Central memory CD8-positive, alpha-beta T cell (primary cell): ENCODE measurements around the gene OR6Y1.

Experiments
- ATAC-seq: fragments of 150-1000 bp; cut with Tn5 transposase; replicated peaks from 2 replicates; pipeline ENCODE4 v1.10.0; 2022; ENCODE audit warnings: mild to moderate bottlenecking, moderate FRiP score, moderate number of reproducible peaks; ENCODE audit not compliant: poor library complexity, severe bottlenecking; ENCODE audit errors: extremely low read depth
- DNase-seq, 2 donors: peaks; one replicate each; pipeline ENCODE4 v3.0.0; 2021; ENCODE audit warnings: low spot score in 2 of 2
- H3K27ac Mint-ChIP-seq: one replicate; pipeline ENCODE4 v1.8.0; 2022; ENCODE audit warnings: low read depth, mild to moderate bottlenecking, moderate library complexity, mixed read lengths
- H3K27me3 Mint-ChIP-seq: one replicate; pipeline ENCODE4 v1.8.0; 2022; ENCODE audit warnings: mixed read lengths
- H3K36me3 Mint-ChIP-seq: one replicate; pipeline ENCODE4 v1.8.0; 2022; ENCODE audit warnings: mild to moderate bottlenecking, moderate library complexity, mixed read lengths; ENCODE audit not compliant: insufficient read depth
- H3K4me1 Mint-ChIP-seq: one replicate; pipeline ENCODE4 v1.8.0; 2022; ENCODE audit warnings: mixed read lengths
- H3K4me3 Mint-ChIP-seq: one replicate; pipeline ENCODE4 v1.8.0; 2022; ENCODE audit warnings: mild to moderate bottlenecking, moderate library complexity, mixed read lengths
- H3K9me3 Mint-ChIP-seq: one replicate; pipeline ENCODE4 v1.8.0; 2022; ENCODE audit warnings: mixed read lengths

Gene OR6Y1, protein sequence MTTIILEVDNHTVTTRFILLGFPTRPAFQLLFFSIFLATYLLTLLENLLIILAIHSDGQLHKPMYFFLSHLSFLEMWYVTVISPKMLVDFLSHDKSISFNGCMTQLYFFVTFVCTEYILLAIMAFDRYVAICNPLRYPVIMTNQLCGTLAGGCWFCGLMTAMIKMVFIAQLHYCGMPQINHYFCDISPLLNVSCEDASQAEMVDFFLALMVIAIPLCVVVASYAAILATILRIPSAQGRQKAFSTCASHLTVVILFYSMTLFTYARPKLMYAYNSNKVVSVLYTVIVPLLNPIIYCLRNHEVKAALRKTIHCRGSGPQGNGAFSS

DNA sequence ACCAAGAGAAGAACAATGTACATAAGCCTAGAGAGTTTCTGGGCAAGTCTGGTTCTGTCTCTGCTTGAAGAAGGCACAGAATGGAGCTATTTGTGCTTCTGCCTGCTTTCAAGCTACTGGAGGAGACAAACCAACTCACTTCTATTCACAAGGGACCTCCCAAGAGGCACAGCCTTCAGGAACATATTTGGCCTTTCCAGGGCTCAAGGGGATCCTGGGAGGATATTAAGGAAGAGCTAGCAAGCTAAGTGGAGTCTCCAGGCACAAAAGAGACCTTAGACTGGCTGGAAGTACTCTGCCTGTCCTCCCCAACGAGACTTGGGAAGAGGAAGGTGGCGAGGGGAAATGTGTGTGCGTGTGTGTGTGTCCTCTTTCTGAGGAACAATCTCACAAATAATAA, at the start of gene OR6Y1:
Gene OR6Y1 (minus strand): TSS at position 54 of the 400 bp plus-strand sequence. CDS start 6,300 bp downstream, outside the sequence.
- ATAC-seq (no peak), DNase-seq (no peak)
- Mint-ChIP-seq H3K36me3 (no peaks in the 10 kb centered on the region), H3K4me3 (no peak within 1 kb of the TSS), H3K9me3 (no peaks in the 10 kb centered on the region), H3K27me3 (peaks cover 50% of the 10 kb centered on the region), H3K27ac (no peak within 1 kb of the TSS), H3K4me1 (no peaks in the 10 kb centered on the region)

DNA sequence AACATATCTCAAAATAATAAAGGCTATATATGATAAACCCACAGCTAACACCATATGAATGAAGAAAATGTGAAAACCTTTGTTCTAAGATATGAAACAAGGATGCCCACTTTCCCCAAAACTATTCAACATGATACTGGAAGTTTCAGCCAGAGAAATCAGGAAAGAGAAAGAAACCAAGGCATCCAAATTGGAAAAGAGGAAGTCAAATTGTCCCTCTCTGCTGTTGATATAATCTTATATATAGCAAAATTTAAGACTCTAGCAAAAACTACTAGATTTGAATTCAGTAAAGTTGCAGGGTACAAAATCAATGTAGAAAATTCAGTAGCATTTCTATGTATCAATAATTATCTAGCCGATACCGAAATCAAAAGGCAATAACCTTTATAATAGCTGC, 46.5 kb upstream of the OR6Y1 start:
- DNase-seq (no peak), ATAC-seq (no peak)
- Mint-ChIP-seq H3K4me3 (no peak overlapping the region), H3K36me3 (peaks cover 1% of the 10 kb centered on the region), H3K9me3 (peaks cover 27% of the 10 kb centered on the region), H3K27ac (no peak overlapping the region), H3K27me3 (peaks cover 22% of the 10 kb centered on the region), H3K4me1 (peaks cover 12% of the 10 kb centered on the region)

DNA sequence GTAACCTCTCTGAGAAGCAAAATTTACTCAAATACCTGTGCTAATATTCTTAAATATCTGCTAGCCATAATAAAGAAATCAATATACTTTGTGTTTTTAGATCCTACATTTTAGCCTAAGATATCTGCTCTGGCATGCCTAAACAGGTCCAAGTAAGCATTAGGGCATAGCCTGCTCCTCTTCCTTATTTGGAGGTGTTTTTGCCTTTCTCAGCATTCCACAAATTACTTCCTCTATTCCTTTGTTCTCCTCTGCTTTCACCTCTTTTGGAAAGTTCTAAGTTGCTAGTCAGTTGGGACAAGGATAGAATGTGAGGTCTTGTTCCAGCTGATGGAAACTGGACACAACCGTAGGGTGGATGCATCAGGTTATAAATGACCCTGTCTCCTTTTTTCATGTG, 32.7 kb upstream of the OR6Y1 start:
- ATAC-seq (no peak), DNase-seq (no peak)
- Mint-ChIP-seq H3K27ac (no peak overlapping the region), H3K4me1 (no peaks in the 10 kb centered on the region), H3K9me3 (no peaks in the 10 kb centered on the region), H3K4me3 (no peak overlapping the region), H3K27me3 (peaks cover 43% of the 10 kb centered on the region), H3K36me3 (no peaks in the 10 kb centered on the region)

DNA sequence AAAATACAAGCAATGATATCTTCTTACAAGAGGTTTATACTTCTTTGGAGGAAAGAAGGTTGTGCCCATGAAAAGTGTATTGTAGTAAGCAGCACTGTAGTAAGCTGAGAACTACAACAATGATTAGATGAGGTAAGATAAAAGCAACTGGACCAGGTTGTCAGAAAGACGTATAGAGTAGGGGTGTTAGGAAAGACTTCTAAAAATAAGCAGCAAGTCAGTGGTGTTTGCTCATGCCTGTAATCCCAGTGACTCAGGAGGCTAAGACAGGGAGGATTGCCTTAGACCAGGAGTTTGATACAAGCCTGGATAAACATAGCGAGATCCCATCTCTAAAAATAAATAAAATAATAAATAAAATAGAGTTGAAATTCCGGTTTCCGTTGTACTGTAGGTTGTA, 29.8 kb upstream of the OR6Y1 start:
- DNase-seq, result no peak
- Mint-ChIP-seq H3K9me3 (no peaks in the 10 kb centered on the region), H3K4me1 (no peaks in the 10 kb centered on the region), H3K27me3 (peaks cover 49% of the 10 kb centered on the region), H3K36me3 (no peaks in the 10 kb centered on the region), H3K27ac (no peak overlapping the region), H3K4me3 (no peak overlapping the region)
- no peak for ATAC-seq

DNA sequence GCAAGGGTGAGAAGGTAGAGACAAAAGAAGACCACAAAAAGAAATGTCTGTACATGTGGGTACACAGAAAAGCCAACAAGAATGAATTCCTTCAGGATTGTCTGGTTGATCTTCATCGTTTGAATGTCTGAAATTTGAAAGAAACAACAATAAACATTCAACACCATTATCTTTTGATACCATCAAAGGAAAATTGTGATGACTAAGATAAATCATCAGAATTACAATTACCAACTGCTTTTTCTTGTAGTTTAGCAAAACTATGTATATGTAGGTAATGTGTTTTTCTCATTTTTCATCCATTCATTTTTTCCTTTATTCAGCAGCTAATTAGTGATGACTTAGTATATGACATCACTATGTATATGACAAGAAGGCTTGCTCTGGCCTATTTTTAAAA, 25.5 kb upstream of the OR6Y1 start, which contains the start of gene OR10X1:
Gene OR10X1 (minus strand): TSS at position 167 of the 400 bp plus-strand sequence. CDS start 0 bp downstream, at position 167.
- DNase-seq (no peak), ATAC-seq (no peak)
- Mint-ChIP-seq H3K4me1 (no peaks in the 10 kb centered on the region), H3K4me3 (no peak within 1 kb of the TSS), H3K27me3 (peaks cover 60% of the 10 kb centered on the region), H3K36me3 (no peaks in the 10 kb centered on the region), H3K9me3 (no peaks in the 10 kb centered on the region), H3K27ac (no peak within 1 kb of the TSS)

DNA sequence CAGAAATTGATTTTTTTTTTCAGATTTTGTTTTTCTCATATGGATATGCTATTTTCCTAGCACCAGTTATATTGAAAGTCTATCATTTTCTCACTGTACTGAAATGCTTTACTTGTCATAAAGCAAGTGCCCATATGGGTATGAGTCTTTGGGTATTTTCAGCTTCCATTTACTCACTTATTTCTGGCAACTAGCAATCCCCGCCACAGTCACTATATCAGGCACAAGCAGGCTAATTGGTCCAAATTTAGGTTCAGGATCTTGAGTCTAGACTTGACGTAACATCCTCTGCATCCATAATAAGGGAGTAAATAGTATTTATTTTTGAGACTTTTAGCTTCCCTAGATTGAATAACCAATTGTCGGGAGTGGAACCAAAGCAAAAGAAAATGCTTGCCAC, 23.4 kb upstream of the OR6Y1 start:
- H3K27me3 Mint-ChIP-seq, result peaks cover 54% of the 10 kb centered on the region
- DNase-seq (no peak), ATAC-seq (no peak)
- no peaks in the 10 kb centered on the region for H3K4me1 Mint-ChIP-seq
- H3K4me3 Mint-ChIP-seq, result no peak overlapping the region
- H3K36me3 Mint-ChIP-seq, result no peaks in the 10 kb centered on the region
- H3K9me3 Mint-ChIP-seq, result no peaks in the 10 kb centered on the region
- H3K27ac Mint-ChIP-seq, result no peak overlapping the region

DNA sequence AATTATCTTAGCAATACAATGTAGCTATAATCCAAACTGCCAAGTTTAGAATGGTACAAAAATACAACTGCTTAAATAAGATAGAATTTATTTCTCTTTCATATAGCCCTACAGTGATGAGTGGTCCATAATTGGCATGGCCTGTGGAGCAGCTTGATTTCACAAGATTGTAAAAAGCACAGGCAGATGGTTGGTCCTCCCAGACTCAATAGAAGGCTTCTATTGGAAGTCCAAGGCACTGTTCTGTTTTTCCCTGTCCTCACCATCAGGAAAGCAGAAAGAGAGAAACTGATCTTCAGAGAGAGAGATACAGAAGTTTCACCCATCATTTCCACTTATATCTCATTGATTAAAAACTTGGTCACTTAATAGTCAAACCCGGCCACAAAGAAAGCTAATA, 18.0 kb upstream of the OR6Y1 start:
- Mint-ChIP-seq H3K27ac (no peak overlapping the region), H3K4me3 (no peak overlapping the region), H3K9me3 (no peaks in the 10 kb centered on the region), H3K36me3 (no peaks in the 10 kb centered on the region), H3K4me1 (no peaks in the 10 kb centered on the region), H3K27me3 (peaks cover 48% of the 10 kb centered on the region)
- DNase-seq (no peak), ATAC-seq (no peak)

DNA sequence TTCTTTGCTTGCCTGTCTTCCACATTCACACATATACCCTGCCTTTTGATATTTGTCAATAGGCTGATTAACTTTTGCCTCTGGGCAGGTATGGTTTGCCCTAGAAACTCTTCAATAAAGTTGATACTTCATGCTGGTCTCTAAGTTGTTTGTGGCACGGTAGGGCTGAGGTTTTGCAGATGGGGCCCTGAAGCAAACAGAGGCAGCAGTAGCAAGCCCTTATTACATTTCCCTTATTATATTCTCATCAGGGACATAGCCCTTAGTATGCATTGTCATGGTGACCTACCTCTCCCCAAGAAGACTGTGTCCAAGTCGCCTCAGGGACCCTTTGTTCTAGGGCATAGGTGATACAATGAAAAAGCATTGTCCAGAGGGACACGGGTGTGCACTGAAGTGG, 16.3 kb upstream of the OR6Y1 start, which contains the start of gene OR6P1:
Gene OR6P1 (minus strand): TSS at position 101 of the 400 bp plus-strand sequence. CDS start 6,976 bp downstream, outside the sequence.
- no peak within 1 kb of the TSS for H3K4me3 Mint-ChIP-seq
- DNase-seq, result no peak
- H3K27ac Mint-ChIP-seq, result no peak within 1 kb of the TSS
- peaks cover 55% of the 10 kb centered on the region for H3K27me3 Mint-ChIP-seq
- H3K36me3 Mint-ChIP-seq, result no peaks in the 10 kb centered on the region
- no peaks in the 10 kb centered on the region for H3K9me3 Mint-ChIP-seq
- ATAC-seq, result no peak
- H3K4me1 Mint-ChIP-seq, result no peaks in the 10 kb centered on the region

DNA sequence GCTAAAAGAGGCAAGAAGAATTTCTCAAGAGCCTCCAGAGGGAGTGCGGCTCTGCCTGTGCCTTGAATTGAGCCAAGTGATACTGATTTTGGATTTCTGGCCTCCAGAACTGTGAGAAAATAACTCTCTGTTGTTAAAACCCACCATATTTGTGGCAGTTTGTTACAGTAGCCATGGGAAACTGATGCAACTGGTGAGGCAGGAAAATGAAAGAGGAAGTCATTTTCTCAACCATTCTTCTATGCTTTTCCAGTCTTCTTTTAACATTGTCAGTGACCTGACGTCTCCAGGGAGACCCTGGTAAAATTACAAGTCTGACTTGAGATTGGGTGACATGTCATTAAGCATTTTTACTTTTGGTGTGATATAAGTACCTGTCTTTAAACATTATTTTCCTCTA, 10.4 kb upstream of the OR6Y1 start:
- Mint-ChIP-seq H3K9me3 (no peaks in the 10 kb centered on the region), H3K4me1 (no peaks in the 10 kb centered on the region), H3K27ac (no peak overlapping the region), H3K27me3 (peaks cover 70% of the 10 kb centered on the region), H3K4me3 (no peak overlapping the region), H3K36me3 (no peaks in the 10 kb centered on the region)
- no peak for DNase-seq
- no peak for ATAC-seq

DNA sequence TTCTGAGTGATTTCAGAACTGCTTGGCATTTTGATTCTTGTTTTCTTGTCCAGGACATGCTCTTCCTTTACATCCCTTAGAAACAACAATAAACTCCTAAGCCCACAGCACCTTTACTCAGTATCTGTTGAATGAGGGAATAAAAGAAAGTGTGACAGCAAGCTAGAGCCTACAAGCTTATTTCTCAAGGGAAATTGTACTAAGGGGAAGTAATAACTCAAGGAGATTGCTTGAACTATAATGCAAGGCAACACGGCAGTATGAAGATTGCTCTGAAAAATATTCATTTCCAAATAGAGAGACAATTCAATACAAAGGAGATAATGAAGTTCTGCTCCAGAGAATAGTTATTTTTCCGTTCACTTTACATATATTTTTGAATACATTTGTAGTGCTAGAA, 9.6 kb upstream of the OR6Y1 start:
- no peak overlapping the region for H3K4me3 Mint-ChIP-seq
- no peaks in the 10 kb centered on the region for H3K4me1 Mint-ChIP-seq
- peaks cover 76% of the 10 kb centered on the region for H3K27me3 Mint-ChIP-seq
- no peaks in the 10 kb centered on the region for H3K9me3 Mint-ChIP-seq
- ATAC-seq (no peak), DNase-seq (no peak)
- no peaks in the 10 kb centered on the region for H3K36me3 Mint-ChIP-seq
- H3K27ac Mint-ChIP-seq, result no peak overlapping the region

DNA sequence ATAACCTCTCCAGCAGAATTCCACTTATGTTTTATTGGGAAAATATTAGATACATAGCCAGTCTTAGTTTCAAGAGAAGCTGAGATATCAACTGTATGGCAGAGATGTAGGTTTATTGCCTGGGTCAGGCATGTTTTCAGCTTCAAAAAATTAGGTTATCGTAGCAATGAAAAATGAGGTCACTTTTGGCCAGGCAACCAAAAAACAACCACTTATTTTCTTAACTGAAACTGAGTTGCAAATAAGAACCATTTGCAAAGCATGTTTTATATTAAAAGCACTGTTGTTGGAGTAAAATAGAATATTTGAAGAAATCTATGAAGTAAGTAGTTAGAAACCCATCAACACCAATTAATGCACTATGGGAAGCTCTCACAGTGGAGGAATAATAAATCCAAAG, 5.5 kb upstream of the OR6Y1 start:
- no peak for ATAC-seq
- H3K27me3 Mint-ChIP-seq, result peaks cover 65% of the 10 kb centered on the region
- H3K9me3 Mint-ChIP-seq, result no peaks in the 10 kb centered on the region
- H3K27ac Mint-ChIP-seq, result no peak overlapping the region
- H3K4me1 Mint-ChIP-seq, result no peaks in the 10 kb centered on the region
- no peak overlapping the region for H3K4me3 Mint-ChIP-seq
- DNase-seq, result no peak
- no peaks in the 10 kb centered on the region for H3K36me3 Mint-ChIP-seq

DNA sequence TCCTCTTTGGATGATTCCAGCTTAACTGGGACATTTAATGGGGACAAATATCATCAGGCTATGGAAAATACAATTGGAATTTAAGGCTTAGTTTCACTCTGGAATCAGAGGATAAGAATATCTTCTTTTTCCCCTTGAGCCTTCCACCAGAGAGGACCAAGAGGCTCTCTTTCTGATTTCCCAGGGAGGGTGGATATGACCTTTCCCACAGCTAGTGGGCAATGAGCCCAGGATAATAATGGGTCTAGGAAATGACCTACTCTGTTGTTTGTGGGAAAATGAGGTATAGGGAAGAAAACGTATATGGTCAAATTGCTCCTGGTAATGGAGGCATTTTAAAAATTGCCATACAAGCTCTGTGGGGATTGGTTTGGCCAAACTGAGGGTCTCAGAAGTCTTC, 1.9 kb downstream of the OR6Y1 start:
- H3K36me3 Mint-ChIP-seq, result no peaks in the 10 kb centered on the region
- no peak for DNase-seq
- no peaks in the 10 kb centered on the region for H3K9me3 Mint-ChIP-seq
- no peak for ATAC-seq
- no peak overlapping the region for H3K27ac Mint-ChIP-seq
- no peaks in the 10 kb centered on the region for H3K4me1 Mint-ChIP-seq
- H3K4me3 Mint-ChIP-seq, result no peak overlapping the region
- peaks cover 61% of the 10 kb centered on the region for H3K27me3 Mint-ChIP-seq

DNA sequence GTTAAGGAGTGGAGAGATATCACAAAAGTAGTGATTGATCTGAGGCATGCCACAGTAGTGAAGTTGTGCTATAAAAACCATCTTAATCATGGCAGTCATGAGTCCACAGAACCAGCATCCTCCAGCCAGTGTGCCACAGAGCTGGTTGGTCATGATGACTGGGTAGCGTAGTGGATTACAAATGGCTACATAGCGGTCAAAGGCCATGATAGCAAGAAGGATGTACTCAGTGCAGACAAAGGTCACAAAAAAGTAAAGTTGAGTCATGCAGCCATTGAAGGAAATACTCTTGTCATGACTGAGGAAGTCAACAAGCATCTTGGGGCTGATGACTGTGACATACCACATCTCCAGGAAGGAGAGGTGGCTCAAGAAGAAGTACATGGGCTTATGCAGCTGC, 6.7 kb downstream of the OR6Y1 start:
- no peak for ATAC-seq

More for the DNA sequence above, 6.7 kb downstream of the OR6Y1 start:
- Mint-ChIP-seq H3K9me3 (no peaks in the 10 kb centered on the region), H3K4me1 (no peaks in the 10 kb centered on the region), H3K27ac (no peak overlapping the region), H3K27me3 (peaks cover 48% of the 10 kb centered on the region), H3K36me3 (no peaks in the 10 kb centered on the region), H3K4me3 (no peak overlapping the region)
- no peak for DNase-seq
